ENCODE data around the gene PDS5B.

DNA sequence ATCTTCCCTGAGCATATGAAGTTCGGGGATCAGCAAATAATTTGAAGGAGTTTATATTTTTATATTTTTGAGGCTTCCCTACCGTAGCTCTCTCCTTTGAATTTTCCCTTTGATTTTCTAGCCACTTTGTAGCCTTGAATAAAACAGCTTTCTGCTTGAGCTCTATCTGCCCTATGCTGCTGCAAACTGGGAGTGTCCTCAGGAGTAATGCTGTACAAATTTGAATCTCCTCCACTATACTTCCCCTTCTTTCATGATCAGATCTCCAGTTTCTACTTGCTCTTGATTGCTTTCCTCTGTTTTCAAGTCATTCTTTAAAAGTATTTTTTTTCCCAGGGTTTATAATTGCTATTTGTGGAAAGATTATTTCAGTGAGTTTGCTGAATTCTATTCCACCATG, 14.6 kb downstream of the PDS5B start:
- TF ChIP-seq, protein P1, sequence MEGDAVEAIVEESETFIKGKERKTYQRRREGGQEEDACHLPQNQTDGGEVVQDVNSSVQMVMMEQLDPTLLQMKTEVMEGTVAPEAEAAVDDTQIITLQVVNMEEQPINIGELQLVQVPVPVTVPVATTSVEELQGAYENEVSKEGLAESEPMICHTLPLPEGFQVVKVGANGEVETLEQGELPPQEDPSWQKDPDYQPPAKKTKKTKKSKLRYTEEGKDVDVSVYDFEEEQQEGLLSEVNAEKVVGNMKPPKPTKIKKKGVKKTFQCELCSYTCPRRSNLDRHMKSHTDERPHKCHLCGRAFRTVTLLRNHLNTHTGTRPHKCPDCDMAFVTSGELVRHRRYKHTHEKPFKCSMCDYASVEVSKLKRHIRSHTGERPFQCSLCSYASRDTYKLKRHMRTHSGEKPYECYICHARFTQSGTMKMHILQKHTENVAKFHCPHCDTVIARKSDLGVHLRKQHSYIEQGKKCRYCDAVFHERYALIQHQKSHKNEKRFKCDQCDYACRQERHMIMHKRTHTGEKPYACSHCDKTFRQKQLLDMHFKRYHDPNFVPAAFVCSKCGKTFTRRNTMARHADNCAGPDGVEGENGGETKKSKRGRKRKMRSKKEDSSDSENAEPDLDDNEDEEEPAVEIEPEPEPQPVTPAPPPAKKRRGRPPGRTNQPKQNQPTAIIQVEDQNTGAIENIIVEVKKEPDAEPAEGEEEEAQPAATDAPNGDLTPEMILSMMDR (tag by site-specific recombination; IDR thresholded peaks at IDR 0.05): no peak
- TF ChIP-seq ZNF221 (tag by site-specific recombination; IDR thresholded peaks at IDR 0.05; ENCODE audit: borderline replicate concordance): no peak

Data from HEK293 (cell line).